Parathyroid adenoma (tissue), 2 donors: Measurements from ENCODE around the gene SCGB1C1.
A peak's percentile ranks its signal among the peaks of the same experiment; 100 is the strongest.
"Not testable (repeated sequence)": the region's sequence is repeated elsewhere in the genome, so short reads cannot be mapped to it uniquely, and the experiment has no call there.

Source experiments
- H2AFZ ChIP-seq: fragments of 300-600 bp; sonication (generic); one replicate; pipeline ENCODE4 v1.7.0; 2017; ENCODE audit warnings: antibody characterized with exemption, mild to moderate bottlenecking
- H3K27ac ChIP-seq: fragments of 300-600 bp; sonication (generic); one replicate; pipeline ENCODE4 v1.7.0; 2017
- H3K27me3 ChIP-seq: fragments of 300-600 bp; sonication (generic); one replicate; pipeline ENCODE4 v1.7.0; 2017; ENCODE audit warnings: low read length; ENCODE audit not compliant: control insufficient read depth, insufficient read depth
- H3K36me3 ChIP-seq: fragments of 300-600 bp; sonication (generic); one replicate; pipeline ENCODE4 v1.7.0; 2017; ENCODE audit warnings: low read length; ENCODE audit not compliant: control insufficient read depth, insufficient read depth
- H3K4me1 ChIP-seq: fragments of 300-600 bp; sonication (generic); one replicate; pipeline ENCODE4 v1.7.0; 2017; ENCODE audit warnings: control low read depth
- H3K4me2 ChIP-seq: fragments of 300-600 bp; sonication (generic); one replicate; pipeline ENCODE4 v1.7.0; 2017; ENCODE audit warnings: low read length
- H3K4me3 ChIP-seq: fragments of 300-600 bp; sonication (generic); one replicate; pipeline ENCODE4 v1.7.0; 2017; ENCODE audit warnings: low read depth, low read length
- H3K79me2 ChIP-seq: fragments of 300-600 bp; sonication (generic); one replicate; pipeline ENCODE4 v1.7.0; 2017; ENCODE audit warnings: control low read depth
- H3K9ac ChIP-seq: fragments of 300-600 bp; sonication (generic); one replicate; pipeline ENCODE4 v1.7.0; 2017; ENCODE audit warnings: mild to moderate bottlenecking
- H3K9me3 ChIP-seq: fragments of 300-600 bp; sonication (generic); one replicate; pipeline ENCODE4 v1.7.0; 2017; ENCODE audit warnings: low read length; ENCODE audit not compliant: control insufficient read depth
- TF ChIP-seq, protein P1 (sequence below): fragments of 300-600 bp; sonication (generic); IDR thresholded peaks from one replicate; pipeline ENCODE4 v1.7.0; 2017; ENCODE audit warnings: antibody characterized with exemption, mild to moderate bottlenecking
- donor health status: primary hyperparathyroidism.

SCGB1C1 gene

DNA sequence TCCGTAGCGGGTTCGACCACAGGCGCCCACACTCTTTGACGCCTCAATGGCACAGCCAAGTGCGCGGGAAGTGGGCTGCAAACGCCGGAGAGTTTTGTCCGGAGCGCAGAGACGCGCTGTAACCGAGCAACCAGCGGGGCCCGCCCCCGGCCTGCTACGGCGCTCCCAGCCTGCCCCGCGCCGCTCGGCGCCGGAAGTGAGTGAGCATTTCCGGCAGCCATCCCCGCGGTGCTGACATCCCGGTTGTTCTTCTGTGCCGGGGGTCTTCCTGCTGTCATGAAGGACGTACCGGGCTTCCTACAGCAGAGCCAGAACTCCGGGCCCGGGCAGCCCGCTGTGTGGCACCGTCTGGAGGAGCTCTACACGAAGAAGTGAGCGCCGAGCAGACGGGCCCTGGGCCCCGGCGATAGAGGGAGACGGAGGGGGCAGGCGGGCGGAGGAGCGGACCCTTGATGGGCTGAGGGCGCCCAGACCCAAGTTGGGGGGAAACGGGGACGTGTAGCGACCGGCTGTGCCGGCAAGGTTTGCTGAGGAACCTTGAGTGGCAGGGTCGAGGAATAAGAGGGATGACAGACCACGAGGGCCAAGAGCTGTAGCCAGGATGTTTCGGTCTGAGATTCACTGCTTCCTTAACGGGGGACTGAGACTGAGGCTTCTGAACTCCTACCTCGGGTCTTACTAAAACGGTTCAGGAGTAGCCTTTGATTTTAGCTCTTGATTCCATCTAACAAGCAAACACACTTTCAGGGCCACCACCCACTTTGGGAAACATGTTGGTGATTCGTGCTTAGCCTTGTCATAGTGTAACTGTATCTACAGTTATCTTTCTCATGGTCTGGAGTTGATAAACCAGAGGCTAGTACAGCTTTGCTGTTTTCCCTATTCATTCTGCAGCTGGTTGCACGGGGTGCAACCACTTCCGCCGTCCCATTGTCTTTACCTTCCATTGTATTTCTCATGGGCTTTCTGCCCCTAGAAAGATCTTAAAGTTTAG is 44.2 kb downstream of the SCGB1C1 start, which contains the start of gene PSMD13:
Gene PSMD13, plus strand, starts transcription at position 203 of the 994 bp plus-strand sequence. Its CDS starts 74 bp downstream, at position 277.
- TF ChIP-seq, protein P1, sequence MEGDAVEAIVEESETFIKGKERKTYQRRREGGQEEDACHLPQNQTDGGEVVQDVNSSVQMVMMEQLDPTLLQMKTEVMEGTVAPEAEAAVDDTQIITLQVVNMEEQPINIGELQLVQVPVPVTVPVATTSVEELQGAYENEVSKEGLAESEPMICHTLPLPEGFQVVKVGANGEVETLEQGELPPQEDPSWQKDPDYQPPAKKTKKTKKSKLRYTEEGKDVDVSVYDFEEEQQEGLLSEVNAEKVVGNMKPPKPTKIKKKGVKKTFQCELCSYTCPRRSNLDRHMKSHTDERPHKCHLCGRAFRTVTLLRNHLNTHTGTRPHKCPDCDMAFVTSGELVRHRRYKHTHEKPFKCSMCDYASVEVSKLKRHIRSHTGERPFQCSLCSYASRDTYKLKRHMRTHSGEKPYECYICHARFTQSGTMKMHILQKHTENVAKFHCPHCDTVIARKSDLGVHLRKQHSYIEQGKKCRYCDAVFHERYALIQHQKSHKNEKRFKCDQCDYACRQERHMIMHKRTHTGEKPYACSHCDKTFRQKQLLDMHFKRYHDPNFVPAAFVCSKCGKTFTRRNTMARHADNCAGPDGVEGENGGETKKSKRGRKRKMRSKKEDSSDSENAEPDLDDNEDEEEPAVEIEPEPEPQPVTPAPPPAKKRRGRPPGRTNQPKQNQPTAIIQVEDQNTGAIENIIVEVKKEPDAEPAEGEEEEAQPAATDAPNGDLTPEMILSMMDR = no peak
- Histone ChIP-seq H2AFZ (peak within 1 kb of the TSS; percentile 92), H3K9ac (peak within 1 kb of the TSS; percentile 69), H3K9me3 (no peaks in the 10 kb centered on the region), H3K79me2 (peaks cover 12% of the 10 kb centered on the region), H3K4me2 (peak within 1 kb of the TSS; percentile 79), H3K36me3 (no peaks in the 10 kb centered on the region), H3K4me1 (peaks cover 6% of the 10 kb centered on the region), H3K27ac (peak within 1 kb of the TSS; percentile 97), H3K4me3 (peak within 1 kb of the TSS; percentile 74), H3K27me3 (no peaks in the 10 kb centered on the region)

DNA sequence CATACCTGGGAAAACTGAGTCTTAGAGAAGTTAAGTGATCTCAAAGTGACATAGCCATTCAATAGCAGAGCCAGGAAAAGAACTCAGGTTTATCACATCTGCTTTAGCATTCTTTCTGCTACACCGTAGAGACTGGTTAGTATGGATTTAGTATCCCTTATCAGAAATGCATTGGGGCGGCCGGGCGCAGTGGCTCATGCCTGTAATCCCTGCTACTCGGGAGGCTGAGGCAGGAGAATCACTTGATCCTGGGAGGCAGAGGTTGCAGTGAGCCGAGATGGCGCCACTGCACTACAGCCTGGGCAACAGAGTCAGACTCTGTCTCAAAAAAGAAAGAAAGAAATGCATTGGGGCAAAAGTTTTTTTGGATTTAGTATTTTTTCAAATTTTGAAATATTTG is 45.5 kb downstream of the SCGB1C1 start:
- not testable (repeated sequence) for H3K4me3 ChIP-seq, H3K27ac ChIP-seq, H3K27me3 ChIP-seq, H3K4me2 ChIP-seq, H3K36me3 ChIP-seq, H3K9me3 ChIP-seq, H2AFZ ChIP-seq, H3K4me1 ChIP-seq, H3K9ac ChIP-seq
- H3K79me2 ChIP-seq = peaks cover 12% of the 10 kb centered on the region

DNA sequence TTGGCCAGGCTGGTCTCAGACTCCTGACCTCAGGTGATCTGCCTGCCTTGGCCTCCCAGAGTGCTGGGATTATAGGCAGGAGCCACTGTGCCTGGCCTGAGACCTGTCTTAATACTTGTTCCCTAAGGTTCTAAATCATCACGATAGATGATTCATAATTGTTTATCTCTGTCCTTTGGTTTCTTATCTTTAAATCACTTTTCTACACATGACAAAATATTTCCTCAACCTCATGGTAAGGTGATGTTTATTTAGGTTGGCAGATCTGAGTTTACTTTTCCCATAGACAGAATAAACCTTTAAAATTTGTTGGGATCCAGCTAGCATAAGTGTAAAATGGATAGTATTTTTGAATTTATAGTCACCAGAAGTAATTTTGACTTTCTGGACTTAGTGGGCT is 47.4 kb downstream of the SCGB1C1 start:
- H3K4me2 ChIP-seq = no peak overlapping the region
- no peak overlapping the region for H2AFZ ChIP-seq
- no peaks in the 10 kb centered on the region for H3K9me3 ChIP-seq
- peaks cover 6% of the 10 kb centered on the region for H3K4me1 ChIP-seq
- H3K36me3 ChIP-seq = no peaks in the 10 kb centered on the region
- H3K4me3 ChIP-seq = no peak overlapping the region
- H3K9ac ChIP-seq = no peak overlapping the region
- peaks cover 12% of the 10 kb centered on the region for H3K79me2 ChIP-seq
- no peaks in the 10 kb centered on the region for H3K27me3 ChIP-seq
- no peak overlapping the region for H3K27ac ChIP-seq
- TF ChIP-seq, protein P1 = no peak

DNA sequence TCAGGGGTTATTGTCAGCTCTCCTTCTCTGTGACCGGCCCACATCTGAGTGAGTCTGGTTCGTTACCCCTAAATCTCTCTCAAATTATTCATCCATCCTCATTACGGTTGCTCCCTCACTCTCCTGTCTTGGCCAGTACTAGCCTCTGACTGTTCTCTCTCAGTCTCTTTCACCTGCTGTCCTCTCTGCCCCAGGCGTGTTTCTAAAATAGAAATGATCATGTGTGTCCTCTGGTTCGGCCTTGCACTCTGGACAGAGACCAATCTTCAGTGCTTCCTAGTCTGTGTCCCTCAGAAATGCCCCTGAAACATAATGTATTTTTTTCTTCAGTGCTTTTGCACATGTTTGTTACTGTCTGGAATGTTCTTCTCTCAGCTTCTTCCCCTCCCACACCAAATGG is 48.8 kb downstream of the SCGB1C1 start:
- Histone ChIP-seq H3K9me3 (no peaks in the 10 kb centered on the region), H3K4me3 (no peak overlapping the region), H3K36me3 (no peaks in the 10 kb centered on the region), H3K27ac (no peak overlapping the region), H3K27me3 (no peaks in the 10 kb centered on the region), H3K79me2 (peaks cover 12% of the 10 kb centered on the region), H2AFZ (no peak overlapping the region), H3K4me1 (peaks cover 6% of the 10 kb centered on the region), H3K4me2 (no peak overlapping the region), H3K9ac (no peak overlapping the region)
- TF ChIP-seq, protein P1 = no peak
